Renal cortical epithelial cell (primary cell): ENCODE measurements around the gene TNF. TPM values are rescaled to one million over a fixed set of nuclear protein-coding genes. Genes with fewer than 3 reads are reported as not detected.

Experiments used
- DNase-seq: peaks from one replicate; pipeline ENCODE4 v3.0.0-alpha.2; 2011; ENCODE audit warnings: low read depth
- total RNA-seq: library from RNA; depleted of rRNA; stranded (reverse); fragments of >200 nt; gene quantifications from 2 replicates; pipeline ENCODE4 v1.2.3, GENCODE V29; 2014

The TNF gene
- total RNA-seq, 1 donor from 2014 or later = 2.4 TPM

DNA sequence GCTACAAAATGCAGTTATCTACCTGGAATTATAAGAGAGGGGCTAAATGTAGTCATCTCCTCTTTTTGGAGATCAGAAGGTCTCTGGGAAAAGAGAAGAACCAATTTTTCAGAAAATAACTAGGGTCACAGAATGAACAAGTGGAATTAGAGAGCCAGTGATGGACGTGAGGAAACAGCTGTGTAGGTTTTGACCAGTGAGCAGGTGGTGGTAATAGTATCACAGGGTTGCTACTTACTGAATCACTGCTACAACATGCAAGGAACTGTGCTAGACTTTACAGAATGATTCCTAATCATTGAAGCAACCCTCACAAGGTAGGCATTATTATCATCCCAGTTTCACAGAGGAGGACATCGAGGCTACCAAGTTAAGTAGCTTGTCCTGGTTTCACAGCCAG, 30.7 kb upstream of the TNF start:
- no peak for DNase-seq

DNA sequence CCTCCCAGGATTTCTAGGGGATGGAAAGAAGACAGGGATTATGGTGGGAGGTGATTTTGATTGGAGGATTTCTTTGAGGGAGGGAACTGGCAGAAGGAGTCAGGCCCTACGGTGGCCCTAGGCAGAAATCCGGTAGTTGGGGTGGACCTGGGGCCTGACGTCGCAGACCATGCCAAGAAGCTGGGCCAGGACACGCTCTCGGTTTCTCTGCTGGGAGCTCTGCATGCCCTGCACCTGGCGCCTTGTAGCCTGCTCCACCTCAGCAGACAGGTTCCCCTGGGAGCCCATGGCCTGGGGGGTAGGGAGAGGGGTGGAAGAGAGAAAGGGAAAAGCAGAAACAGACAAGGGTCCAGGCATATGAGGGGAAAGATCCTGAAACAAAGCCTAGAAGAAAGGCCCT, 30.1 kb upstream of the TNF start:
- no peak for DNase-seq

- DNase-seq = peak; percentile 85
Observed at GRCh38 chr6:31546339-31546957, 28.9 kb upstream of the TNF start, which contains the start of gene ATP6V1G2. Gene ATP6V1G2 (minus strand): TSS chr6:31546608. CDS start chr6:31546559, 49 bp downstream.

DNA sequence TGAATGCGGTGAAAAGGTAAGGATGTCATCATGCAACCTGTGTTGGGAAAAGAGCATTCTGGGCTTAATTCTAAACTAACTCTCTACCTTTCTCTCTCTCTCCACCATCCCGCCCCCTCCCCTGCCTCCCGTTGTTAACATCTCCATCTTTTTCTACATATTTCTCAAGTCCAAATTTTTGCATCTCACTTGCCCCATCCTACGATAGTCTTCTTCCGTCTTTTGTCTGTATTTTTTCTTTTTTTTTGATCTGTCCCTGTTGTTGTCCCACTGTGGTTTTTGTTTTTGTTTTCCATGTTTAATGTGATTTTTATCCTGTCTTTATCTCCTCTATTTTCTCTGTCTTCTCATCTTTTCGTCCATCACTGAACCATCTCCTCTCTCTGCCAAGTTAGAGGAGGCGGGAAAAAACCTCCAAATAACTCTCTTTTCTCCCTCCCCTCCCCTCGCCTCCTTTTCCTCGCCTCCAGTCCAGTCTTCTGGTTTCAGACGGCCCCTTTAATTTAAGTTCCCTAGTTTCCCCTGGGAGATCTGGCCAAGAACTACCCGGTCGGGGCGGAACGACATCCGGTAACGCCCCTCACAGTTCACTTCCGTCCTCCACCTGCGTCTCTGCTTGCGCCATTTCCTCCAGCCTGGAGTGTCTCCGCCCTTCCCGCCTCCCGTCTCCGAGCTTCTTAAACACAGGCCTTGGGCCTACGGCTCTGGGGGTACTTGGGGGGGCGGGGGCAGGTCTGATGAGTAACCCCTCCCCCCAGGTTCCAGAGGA, 28.2 kb upstream of the TNF start, which contains the start of gene NFKBIL1:
NFKBIL1 (plus strand) TSS at position 651 of the 769 bp plus-strand sequence; CDS start at position 738, 87 bp downstream.
- DNase-seq = peak; percentile 94

- no peak for DNase-seq
Observed at GRCh38 chr6:31547727-31548543, 27.4 kb upstream of the TNF start.

- DNase-seq = no peak
Observed at GRCh38 chr6:31548544-31548873, 26.9 kb upstream of the TNF start.

DNA sequence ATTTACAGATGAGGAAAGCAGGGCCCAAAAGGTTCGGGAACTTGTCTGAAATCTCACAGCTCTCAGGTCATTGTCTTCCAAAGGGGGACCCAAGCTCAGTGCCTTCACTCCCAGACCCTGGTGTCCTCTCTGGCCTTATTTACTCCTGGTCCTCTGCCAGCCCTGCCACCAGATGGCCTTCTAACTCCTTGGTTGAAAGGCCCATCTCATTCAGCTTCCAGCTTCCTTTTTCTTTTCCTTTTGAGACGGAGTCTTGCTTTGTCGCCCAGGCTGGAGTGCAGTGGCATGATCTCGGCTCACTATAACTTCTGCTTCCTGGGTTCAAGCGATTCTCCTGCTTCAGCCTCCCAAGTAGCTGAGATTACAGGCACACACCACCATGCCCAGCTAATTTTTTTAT, 24.0 kb upstream of the TNF start:
- DNase-seq = peak; percentile 47

GRCh38 chr6:31556307-31556706, 19.1 kb upstream of the TNF start:
- no peak for DNase-seq

DNA sequence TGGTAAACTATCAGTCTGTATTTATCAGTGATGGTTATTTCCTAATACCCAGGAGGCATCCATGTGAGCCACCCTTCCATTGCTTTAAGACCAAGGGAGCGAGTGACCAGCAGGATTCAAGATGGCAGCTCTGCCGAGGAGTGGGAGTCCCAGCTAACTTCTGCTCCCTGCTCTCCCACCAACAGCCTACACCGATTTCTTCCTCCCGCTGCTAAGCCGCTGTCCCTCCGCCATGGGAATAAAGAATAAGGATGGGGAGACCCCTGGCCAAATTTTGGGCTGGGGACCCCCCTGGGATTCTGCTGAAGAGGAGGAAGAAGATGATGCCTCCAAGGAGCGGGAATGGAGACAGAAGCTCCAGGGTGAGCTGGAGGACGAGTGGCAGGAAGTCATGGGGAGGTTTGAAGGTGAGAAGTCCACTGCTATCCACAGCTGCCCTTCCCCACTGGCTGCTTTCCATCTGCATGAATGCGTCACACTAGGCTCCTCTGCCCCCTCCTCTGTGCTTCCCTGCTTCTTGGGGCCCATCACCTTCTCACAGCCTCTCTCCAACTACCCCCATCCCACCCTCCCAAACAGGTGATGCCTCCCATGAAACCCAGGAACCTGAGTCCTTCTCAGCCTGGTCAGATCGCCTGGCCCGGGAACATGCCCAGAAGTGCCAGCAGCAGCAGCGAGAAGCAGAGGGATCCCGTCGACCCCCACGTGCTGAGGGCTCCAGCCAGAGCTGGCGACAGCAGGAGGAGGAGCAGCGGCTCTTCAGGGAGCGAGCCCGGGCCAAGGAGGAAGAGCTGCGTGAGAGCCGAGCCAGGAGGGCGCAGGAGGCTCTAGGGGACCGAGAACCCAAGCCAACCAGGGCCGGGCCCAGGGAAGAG, 17.7 kb upstream of the TNF start:
- no peak for DNase-seq

- no peak for DNase-seq
Observed at GRCh38 chr6:31558318-31558625, 17.1 kb upstream of the TNF start.

DNA sequence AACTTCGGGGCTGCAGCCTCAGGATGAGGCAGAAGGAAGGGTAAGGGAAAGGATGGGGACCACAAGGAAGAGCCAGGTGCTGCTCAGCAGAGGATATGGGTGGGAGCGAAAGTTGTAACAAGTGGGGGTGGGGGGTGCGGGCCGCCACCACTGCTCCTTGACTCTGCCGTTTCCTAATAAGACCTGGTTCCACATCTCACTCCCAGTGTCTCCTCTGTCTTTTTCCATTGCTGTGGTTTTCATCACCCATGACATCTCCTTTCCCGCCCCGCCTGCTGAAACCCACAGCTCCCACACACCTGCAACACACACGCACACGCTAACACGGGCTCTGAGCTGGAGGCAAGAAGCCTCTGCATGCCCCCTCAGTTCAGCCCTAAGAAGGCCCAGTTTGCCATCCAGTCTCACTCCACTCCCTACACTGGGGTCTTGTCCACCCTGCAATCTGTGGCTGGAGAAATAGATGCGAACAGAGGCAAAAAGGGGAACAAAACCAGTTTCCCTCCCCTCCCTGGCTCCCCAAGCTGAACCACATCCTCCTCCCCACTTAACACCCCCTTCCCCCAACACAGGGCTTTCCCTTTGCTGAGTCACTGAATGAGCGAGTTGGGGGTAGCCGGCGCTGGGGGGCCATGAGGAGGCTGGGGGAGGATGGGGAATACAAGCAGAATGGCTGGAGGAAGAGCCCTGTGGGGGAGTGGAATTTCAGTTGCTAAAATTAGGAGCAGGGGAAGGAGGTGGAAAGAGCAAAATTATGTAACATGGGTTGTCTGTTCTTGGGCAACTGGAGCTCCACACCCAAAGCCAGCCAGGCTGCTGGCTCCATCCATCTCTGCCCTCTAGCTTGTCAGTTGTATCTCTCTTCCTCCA, 16.5 kb upstream of the TNF start:
- no peak for DNase-seq

- DNase-seq = no peak
Observed at GRCh38 chr6:31559606-31559957, 15.8 kb upstream of the TNF start.

- peak; percentile 80 for DNase-seq
Observed at GRCh38 chr6:31559958-31560696, 15.2 kb upstream of the TNF start.

DNA sequence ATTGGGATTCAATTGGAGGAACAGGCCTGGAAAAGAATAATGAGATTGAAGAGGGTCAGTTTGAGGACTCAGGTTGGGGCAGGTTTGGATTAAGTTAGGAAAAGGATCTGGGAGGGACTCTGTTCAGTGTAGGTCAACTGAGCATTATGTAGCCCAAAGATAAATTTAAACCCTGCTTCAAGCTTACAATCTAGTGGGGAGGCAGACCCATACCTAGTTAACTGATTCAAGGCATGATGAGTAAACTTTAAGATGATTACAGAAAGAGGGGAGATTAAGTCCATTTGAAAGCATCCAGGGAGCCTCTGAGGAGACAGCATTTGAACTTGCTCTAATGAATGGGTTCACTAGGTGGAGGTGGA, 14.7 kb upstream of the TNF start:
- DNase-seq = no peak

- no peak for DNase-seq
Observed at GRCh38 chr6:31567531-31568370, 7.6 kb upstream of the TNF start.

DNA sequence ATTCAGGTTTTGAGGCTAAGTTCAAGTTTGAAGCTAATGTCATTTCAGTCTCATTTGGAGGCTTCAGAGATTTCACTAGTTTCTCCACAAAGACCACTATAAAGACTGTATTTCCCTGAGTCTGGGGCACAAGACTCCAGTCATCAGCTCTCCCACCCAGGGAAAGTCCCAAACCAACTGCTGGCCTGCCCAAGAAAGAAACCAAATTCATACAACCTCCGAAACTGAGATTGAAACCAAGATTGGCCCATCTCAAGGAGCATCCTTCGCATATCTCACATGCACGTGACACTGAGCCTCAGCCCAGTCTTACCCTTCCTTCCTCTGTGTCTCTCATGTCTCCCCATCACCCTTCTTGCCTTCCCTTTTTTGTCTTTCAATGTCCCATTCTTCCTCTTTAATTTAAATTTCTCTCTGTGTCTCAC, 6.8 kb upstream of the TNF start:
- no peak for DNase-seq

- DNase-seq = no peak
Observed at GRCh38 chr6:31569861-31570536, 5.4 kb upstream of the TNF start.

- no peak for DNase-seq
Observed at GRCh38 chr6:31572041-31572911, 3.1 kb upstream of the TNF start, which contains the start of gene LTA. Gene LTA (plus strand): TSS chr6:31572289. CDS start chr6:31572743, 454 bp downstream.
